NCI-H1694 (cell line): Measurements from ENCODE around the gene PCTP.
A peak's percentile ranks its signal among the peaks of the same experiment; 100 is the strongest.

Source experiments
- DNase-seq: peaks from one replicate; lab custom pipeline; 2025; lab: John Stamatoyannopoulos, UW

PCTP gene

DNA sequence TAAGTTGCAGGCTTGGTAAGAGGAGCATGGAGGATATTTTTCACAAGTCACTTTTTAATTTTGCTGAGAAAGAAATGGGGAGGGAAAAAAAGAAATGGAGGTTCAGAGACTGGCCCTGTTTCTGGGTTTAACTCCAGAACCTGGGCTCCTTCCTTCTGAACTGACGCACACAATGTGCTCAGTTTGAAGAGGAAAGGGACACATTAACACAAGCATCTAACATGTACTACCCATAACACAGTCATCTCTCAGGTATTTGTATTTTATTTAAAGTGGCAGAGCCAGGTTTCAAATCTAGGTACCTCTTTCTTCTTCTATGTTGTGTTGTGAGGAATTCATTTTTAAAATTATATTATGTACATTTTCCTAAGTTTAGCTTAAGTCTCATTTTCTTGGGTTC is 22.9 kb upstream of the PCTP start:
- DNase-seq = no peak

DNA sequence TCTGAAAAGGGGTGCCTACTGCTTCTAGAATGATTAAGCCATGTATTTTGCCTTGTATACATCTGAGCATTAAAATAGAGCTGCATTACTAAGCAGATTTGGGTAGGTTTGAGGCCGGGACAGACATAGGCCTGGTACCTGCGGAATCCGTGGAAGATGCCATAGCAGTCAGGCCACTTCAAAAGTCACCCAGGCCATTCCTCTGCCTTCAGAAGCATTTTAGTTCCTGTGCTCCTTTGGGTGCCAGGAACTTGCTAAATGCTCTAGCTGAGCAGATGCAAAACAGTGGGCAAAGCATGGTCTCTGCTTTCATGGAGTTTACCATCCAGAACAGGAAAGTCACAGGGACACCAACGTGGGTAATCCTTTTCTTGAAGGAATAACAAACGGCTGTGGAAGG is 22.5 kb upstream of the PCTP start:
- no peak for DNase-seq

DNA sequence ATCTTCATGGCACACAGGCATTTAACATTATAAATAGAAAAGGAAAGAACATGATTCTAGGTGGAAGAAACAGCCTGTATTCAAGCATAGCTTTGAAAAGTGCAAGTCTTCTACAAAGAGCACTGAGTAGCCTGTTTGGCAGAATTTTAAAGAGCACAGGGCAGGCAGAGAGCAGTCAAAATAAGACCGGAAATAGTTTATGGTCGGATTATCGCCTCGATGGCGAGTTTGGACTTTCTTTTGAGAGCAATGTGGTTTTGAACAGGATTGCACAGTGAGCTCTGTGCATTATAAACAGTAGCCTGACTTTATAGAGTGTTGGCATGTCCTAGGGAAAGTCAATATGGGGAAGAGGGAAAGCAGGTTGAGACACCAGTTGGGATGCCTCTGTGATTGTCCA is 22.0 kb upstream of the PCTP start:
- no peak for DNase-seq

DNA sequence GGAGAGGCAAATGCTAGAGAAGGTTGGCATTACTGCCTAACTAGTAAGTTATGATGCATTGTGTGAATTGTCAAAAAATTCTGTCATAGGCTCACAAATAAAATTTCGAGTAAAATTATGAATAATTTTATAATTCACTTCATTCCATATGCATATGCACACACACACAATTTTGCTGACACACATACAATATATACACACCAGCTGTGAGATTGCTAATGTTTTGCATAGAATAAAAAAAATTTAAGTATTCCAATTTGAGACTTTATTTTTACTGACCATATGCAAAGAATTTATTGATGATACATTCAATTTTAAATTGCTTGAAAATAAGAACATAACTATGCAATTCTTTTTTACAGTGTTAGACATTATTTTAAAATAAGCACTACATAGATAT is 21.4 kb upstream of the PCTP start:
- DNase-seq = no peak

DNA sequence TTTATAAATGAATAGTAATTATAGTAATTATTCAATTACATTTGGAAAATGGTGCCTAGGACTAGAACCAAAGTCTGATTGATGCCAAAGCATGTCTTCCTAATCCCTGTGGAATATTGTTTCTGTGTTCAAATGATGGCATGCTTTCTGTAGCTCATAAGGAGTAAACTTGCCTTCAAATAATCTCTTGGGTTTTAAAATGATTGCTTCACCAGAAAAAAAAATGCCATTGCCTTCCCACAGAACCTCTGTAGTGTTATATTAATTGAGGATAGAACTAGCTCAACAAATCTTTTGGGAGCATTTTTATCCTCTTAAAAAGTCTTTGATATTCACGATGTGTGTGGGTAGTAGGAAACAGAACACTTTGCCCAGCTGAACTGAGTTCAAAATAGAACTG is 20.5 kb upstream of the PCTP start:
- DNase-seq = no peak

DNA sequence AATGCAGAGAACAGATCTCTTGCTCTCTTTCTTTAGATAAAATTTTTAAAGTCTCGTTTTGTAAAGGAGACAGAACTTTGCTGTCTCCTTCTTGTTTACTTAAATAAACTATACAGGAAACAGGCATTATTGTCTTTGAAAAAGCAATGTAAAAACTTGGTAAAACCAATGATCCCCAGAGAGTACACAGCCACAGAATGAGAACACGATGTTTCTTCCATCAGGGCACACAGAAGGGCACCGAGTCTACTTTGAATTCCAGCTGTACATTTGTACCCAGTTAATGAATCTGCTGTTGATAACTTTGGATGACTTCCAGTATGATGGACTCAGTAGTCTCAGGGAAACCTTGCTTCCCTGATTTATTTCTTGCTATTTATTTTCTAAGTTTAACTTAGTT is 20.0 kb upstream of the PCTP start:
- no peak for DNase-seq

DNA sequence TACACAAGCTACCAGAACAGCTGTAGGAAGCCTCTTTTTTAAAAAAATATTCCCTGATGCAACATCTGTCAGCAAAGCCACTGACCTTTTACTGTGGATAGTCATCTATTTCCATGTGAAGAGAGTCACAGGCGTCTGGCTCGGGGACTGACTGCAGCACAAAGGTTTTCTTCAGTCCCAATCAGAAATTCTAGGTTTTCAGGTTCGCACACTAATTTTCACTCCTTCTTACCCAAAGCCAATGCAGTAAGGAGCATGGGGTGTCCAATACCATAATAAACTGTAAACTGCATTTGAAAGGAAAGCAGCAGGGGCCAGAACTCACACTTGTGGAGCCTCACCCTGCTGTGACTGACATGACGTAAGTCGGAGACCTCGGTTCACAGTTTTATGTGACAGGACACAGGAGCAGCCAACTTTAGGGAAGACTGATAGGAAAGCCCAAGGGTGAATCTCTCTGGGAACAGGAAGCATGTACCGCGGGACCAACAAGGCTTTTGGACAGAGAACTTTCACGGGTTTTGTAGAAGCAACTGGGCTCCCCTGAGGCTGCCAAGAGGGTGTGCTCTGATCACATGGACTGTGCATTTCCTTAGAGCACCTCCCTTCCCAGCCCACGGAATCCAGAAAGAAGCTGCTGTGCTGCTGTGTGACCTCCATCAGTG is 19.1 kb upstream of the PCTP start:
- no peak for DNase-seq

DNA sequence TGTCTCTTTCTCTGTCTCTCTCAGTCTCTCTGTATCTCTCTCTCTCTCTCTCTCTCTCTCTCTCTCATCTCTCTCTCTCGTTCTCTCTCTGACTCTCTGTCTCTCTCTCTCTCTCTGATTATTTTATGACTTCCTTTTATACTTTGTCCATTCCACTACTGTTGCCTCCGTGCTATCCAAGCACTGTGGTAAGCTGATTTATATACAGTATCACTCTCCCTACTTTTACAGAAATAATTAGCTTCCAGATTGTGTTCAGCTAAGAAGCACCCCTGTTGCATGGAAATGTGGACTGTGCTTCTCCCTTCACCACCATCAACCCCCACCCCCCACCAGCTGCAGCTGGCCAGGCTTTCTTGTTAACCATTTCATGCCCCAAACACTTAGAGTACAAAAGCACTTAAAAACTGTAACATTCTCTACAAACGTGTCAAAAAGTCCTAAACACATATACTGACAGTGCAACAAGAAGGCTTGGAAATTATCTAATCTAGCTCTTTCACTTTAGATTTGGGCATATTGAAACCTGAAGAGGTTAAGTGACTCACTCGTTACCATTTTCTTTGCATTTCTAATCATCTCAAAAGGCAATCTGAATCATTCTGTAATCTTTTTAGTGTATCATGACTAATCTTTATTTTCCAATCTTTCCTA is 16.6 kb upstream of the PCTP start:
- DNase-seq = no peak

DNA sequence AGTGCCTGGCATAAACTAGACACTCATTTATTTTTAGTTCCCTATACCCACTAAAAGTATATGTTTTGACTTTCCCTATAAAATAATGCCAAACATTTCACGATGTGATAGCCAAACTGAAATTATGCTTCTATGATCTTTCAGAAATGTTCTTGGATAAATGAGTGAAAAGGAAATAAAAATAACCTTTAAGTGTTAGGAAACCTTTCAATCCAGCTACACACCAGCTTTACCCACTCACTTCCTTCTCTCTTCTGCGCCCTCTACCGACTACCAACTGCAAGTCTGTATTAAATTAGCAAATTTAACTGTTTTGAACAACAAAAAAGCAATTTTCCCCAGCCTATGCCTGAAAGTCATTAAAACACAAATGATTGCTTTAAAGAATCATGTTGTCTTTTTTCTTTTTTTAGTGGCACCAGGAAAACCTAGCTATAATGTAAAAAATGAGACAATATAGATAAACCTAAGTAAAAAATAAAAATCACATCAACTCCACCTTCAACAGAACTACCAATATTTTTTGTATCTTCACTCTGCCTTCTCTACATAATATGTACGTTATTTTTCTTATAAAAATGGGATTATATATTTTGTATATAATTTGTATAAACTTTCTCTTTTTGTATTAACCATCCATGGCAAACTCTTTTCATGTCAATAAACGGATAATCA is 15.0 kb upstream of the PCTP start:
- peak; percentile 15 for DNase-seq

DNA sequence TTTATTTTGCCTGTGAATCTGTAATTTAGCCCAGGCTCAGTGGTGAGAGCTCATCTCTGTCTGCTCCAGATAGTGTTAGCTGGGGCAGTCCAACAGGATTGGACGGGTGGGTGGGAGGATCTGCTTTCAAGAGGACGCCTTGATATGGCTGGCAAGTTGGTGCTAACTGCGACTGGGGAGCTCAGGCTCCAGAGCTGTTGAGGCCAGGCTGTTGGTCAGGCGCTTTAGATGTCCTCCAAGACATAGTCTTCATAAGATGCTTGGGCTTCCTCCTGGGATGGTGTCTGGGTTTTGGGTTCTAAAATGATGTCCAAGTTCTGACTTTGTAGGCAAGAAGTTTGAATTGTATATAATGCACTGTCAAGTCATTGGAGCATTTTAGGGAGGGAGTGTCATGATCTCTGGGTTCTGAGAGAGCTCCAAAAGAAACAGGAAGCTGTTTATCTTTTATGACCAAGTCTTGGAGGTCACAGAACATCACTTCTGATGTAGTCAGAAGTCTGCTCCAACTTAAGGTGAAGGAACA is 12.8 kb upstream of the PCTP start:
- no peak for DNase-seq

DNA sequence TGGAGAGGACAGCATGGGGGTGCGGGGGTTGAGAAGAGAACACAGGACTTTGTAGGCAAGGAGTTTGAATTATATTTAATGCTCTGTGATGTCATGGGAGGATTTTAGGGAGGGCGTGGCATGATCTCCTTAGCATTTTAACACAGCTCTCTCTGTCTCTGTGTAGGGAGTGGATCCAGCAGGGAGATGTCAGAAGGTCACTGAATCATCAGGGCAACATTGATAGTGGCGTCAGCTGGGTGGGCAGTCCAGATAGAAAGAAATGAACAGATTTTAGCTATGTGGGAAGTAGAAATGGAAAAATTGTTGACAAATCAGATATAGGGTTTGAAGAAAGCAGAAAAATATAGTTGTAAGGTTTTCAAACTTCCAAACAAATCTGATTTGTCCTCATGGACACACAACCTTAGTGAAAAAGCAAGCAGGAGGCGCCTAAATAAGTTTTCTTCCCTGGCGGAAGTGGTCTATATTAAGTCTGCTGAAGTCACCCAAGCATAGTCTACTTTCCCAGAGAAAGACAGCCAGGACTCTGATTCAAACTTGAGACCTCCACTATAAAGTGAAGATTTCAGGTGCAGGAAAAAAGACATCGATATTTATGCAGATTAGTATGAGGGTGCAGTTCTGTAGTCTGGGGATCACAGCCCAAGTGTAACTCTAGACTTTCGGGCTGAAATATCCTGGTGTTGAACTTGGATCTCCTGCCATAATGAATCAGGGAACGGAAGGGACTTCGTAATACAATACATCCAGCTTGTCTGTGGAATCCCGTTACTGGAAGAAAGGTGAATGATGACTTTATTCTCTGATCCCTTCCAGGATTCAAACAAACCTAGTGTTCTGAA is 10.1 kb upstream of the PCTP start:
- no peak for DNase-seq

DNA sequence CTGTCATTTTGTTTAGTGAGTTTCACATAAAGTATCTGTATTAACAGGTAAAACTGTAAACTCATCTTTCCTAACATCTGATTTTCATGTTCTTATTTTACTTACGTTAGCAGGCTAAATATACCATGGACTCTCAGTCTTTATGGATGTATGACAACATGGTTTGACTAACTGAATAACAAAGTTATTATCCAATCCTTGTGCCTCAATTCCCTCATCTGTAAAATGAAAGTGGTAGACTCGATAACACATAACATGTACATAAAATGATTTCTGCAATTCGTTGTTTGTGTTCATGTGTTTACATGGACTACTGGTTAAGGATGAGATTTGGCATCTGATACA is 9.5 kb upstream of the PCTP start:
- no peak for DNase-seq

DNA sequence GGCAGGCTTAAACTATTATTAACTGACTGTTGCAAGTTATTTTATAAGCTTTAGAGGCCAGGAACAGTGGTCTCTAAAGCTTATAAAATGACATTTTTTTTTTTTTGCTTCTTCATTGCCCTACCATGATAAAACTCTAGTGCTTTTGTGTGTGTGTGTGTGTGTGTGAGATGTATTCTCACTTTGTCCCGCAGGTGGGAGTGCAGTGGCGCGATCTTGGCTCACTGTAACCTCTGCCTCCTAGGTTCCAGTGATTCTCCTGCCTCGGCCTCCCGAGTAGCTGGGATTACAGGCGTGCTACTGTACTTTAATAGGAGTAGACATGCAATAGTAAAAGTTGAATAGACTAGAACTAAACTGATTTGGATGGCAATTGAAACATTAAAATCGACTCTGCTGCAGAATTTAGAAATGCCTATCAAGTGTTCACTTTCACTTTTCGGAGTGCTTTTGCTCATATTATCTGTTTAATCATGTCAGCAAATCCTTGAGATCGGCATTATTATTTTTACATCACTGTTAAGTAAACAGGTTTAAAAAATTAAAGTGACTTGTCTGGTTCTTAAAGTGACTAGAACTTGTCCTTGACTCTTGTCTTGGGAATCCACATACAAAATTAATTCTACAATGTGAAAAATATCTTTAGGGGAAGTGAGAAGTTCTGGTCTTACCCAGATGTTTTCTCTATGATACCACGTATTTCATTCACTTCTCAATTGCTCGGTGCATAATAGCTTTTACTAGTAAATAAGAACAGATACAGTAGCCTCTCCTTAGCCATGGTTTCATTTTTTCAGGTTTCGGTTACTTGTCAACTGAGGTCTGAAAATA is 8.4 kb upstream of the PCTP start:
- DNase-seq = no peak

DNA sequence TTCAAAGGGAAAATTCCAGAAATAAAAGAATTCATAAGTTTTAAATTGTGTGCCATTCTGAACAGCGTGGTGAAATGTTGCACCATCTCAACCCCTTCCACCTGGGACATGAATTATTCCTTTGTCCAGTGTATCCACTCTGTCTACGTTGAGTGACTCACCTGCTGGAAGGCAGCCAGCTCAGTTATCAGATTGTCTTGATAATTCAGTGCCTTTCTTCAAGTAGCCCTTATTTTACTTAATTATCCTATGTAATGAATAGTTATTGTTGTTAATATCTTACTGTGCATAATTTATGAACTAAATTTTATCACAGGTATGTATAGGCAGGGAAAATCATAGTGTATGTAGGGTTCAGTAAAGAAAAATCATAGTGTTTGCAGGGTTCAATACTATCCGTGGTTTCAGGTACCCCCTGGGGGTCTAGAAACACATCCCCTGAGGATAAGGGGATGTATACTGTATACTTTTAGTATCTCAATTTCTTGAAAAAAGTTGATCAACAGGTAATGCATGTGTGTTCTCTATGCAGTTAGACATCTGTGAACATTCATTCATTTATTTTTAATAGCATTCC is 7.7 kb upstream of the PCTP start:
- no peak for DNase-seq

DNA sequence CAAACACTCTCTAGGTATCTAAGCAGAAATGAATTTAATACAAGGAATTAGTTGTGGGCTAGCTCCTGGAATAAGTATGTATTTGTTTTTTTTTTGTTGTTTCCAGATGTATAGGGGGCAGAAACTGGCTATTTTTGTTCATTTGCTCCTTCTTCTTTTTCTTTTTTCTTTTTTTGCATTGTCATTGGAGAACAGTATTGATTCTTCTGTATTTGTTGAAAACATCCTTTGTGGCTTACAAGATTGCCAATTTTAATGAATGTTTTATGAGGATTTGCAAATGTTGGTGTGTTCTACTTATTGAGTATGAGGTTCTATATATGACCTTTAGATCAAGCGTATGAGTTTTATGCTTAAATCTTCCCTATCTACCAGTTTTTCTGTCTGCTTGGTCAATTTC is 5.6 kb upstream of the PCTP start:
- DNase-seq = no peak

DNA sequence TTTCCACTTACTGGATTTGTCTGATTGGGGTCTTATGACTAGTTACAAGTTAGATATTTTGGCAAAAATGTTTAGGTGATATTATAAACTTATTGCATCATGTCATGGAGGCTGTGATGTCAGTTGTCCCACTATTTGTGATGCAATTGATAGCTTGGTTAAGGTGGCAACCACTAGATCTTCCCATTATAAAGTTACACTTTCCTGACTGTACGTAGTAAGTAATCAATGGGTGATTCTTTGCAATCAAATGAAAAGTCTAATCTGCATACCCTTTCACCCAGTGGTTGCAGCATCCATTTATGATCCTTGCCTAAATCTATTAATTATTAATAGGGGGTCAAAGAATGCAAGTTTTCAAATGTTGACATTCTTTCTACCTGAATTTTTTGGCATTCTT is 4.4 kb upstream of the PCTP start:
- no peak for DNase-seq

DNA sequence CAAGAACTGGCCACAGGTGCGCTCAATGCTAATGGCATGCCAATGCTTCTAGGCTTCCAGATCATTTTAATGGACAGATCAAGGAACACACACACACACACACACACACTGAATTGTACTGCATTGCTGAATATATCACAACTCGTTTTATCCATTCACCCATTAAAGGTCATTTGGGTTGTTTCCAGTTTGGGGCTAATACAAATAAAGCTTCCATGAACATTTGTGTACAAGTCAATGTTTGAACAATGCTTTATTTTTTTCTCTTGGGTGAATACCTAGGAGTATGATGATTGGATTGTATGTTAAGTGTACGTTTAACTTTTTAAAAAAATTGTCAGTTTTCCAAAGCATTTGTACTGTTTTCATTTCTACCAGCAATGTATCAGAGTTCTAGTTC is 3.6 kb upstream of the PCTP start:
- DNase-seq = no peak

DNA sequence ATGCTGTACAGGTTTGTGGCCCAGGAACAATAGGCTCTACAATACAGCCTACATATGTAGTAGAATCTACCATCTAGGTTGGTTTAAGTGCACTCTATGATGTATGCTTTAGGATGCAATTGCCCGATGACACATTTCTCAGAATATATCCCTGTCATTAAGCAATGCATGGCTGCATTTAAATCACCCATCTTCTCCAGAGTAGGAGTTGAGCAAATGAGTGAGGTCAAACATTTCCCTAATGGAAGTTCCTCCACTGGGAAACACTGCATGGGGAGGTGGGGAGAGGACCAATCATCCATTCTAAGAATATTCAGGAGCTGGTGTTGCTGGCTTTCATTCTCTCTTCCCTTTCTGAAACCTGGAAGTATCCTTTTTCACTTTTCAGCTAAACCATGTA is 2.0 kb upstream of the PCTP start:
- DNase-seq = no peak

DNA sequence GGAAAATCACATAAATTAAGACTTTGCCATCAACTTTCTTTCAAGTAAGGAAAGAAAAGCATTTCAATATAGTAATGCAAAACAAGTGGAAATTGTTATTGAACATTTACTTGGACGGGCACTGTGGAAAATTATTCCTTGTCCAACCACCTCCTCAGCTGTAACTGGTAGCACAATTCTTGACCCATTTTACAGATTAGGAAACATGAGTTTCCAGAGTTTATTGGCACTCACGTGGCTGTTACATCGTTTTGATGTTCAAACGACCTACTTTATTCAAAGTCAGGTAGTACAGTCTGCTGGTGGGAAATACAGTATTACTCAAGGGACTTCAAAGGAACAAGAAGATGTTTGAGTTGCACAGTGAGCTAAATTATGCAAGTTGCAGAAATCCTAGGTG is 866 bp upstream of the PCTP start:
- no peak for DNase-seq

DNA sequence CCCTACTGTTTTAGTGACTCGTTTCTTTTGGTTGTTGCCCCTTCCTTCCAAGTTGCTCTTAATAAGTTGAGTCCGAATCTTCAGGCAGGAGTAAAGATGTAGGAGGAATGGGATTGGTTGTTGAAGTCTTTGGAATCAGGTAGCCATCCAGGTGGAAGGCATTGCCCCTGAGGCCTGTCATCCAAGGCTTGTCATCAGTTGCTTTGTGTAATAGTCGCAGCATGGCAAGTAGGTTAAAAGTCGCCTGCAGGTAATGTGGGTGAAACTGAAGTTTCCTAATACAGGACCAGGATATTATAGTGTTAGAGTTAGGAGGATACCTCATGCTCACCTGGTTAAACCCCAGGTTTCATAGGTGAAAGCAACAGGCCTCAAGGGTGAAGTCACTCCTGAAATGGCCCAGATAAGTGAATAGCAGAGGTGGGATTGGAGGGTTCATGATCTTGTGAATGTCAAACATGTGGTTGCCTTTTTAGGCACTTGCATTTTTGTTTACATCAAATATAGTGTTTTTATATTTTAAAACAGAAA is 934 bp downstream of the PCTP start:
- no peak for DNase-seq

DNA sequence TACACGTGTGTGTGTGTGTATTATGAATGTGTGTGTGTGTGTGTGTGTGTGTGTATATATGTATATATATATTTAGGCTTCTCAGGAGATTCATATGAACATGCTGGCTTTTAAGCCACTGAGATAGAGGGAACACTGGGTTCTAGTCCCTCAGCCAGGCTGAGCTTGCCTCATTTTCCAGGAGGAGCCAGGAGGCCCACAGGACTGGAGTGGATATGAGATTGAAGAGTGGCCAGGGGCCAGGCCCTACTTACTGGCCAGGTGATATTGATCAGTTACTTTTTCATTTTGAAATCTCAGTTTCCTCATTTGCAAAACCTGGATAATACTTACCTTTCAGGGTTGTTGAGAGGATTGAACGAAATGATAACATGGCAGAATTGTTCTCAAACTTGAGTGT is 5.8 kb downstream of the PCTP start:
- DNase-seq = no peak
